ENCODE data around the gene NUPR1. TPM values are rescaled to one million over a fixed set of nuclear protein-coding genes. Genes with fewer than 3 reads are reported as not detected.
"Not testable (repeated sequence)": the region's sequence is repeated elsewhere in the genome, so short reads cannot be mapped to it uniquely, and the experiment has no call there.

Gene NUPR1, protein sequence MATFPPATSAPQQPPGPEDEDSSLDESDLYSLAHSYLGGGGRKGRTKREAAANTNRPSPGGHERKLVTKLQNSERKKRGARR
- total RNA-seq (2014; rRNA removed; shearing (Covaris generic)): 0.46 and 1.1 TPM in 2 replicates
- 0.29 and 0.40 TPM in 2 replicates for polyA plus RNA-seq (2014; cell fraction: nucleus; rRNA removed)

DNA sequence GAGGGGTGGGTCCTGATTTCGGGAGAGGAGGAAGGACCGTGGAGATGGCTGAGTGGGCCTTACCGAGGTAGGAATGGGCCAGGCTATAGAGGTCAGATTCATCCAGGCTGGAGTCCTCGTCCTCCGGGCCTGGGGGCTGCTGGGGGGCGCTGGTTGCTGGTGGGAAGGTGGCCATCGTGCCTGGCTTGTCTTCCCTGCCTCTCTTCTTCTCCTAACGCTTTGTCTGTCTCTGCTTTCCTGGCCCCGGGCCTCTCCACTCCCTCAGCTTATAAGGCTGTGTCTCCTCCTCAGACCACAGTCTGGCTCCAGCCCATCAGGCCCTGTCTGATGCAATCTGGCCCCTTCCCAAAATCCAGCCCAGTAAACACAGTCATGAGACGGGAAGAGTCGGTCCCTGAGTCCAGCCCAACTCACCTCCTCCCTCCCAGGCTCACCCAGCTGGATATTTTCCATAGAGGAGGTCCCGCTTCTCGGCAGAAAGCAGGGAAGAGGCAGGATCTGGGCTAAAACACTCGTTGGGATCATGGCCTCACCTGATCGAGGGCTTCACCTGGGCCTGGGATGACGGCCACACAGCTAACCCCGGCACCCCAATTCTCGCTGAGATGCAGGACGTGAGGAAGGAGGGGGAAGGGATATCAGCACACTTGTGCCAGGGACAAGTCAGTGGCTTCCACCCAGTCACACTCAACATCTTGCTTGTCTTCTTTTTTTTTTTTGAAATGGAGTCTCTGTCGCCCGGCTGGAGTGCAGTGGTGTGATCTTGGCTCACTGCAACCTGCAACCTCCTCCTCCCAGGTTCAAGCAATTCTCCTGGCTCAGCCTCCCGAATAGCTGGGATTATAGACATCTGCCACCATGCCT lies at the start of gene NUPR1:
Gene NUPR1 (minus strand): TSS at position 242 of the 864 bp plus-strand sequence. CDS start 67 bp downstream, at position 175.
- no peak for DNase-seq (ENCODE audit: extremely low read depth, low read depth)

DNA sequence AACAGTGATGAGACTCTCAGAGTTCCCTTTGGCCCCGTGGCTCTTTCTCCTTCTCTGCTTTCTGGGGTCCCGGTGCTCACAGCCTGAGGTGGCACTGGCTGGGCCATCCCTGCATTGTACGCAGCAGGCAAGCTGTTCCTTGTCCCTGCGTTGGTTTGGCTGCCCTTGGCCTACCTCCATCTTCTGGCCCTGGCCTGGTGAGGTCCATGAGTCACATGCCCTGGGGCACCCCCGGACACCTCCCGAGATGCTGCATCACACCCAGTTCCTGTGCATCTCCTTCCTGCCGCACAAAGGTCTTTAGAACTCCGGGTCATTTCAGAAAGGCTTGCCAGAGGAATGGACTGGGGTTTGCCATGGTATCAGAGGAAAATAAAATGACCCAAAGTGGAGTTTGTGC lies 48.6 kb upstream of the NUPR1 start:
- DNase-seq (ENCODE audit: extremely low read depth, low read depth): peak; percentile 18

DNA sequence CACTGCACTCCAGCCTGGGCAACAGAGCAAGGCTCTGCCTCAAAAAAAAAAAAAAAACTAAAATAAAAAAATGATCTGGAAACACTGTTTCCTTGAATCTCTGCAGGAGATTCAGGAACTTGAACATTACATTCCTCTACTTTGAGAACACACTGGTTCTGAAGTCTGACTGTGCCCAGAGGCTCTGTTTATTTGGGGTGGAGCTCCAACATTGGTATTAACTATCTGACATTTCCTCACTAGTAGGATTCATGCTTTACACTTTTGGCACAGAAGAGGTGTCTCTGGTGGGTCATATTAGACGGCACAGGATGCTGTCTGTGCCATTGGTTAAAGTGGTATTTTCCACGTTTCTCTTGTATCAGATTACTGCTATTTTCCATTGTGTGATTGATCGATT lies 47.7 kb upstream of the NUPR1 start:
- no peak for DNase-seq (ENCODE audit: extremely low read depth, low read depth)

DNA sequence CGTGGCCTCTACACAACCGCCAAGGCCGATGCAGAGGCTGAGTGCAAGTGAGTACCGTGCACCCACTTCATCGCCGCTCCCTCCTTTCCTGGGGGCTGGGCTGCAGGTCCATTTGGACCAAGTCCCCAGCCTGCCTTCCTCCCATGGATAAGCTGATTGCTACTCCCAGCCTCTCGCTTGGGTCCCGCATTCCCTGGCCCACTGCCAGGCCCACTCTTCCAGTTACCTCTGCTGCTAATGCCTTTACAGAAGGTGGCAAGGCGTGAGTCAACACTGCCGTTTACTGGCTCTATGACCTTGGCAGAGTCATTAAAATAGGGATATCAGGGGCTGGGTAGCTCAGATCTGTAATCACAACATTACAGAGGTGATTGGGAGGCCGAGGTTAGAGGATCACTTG lies 46.9 kb upstream of the NUPR1 start:
- no peak for DNase-seq (ENCODE audit: extremely low read depth, low read depth)

DNA sequence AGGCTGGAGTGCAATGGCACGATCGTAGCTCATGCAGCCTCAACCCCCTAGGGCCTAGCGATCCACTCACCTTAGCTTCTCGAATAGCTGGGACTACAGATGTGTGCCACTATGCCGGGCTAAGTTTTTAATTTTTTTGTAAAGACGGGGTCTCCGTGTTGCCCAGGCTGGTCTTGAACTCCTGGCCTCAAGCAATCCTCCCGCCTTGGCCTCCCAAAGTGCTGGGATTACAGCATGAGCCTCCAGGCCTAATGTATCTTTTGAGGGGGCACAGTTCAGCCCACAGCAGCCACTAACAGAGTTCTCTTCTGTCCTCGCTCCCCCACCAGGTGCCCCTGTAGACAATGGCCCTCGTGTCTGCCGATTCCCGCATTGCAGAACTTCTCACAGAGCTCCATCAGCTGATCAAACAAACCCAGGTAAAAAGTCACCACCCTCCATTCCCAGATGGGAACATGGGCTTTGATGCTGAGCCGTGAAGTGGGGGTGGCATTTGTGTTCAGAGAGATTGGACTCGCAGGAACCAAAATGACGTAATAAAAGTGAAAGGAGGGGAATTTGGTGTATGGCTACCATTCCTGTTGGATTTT lies 42.0 kb upstream of the NUPR1 start:
- no peak for DNase-seq (ENCODE audit: extremely low read depth, low read depth)

DNA sequence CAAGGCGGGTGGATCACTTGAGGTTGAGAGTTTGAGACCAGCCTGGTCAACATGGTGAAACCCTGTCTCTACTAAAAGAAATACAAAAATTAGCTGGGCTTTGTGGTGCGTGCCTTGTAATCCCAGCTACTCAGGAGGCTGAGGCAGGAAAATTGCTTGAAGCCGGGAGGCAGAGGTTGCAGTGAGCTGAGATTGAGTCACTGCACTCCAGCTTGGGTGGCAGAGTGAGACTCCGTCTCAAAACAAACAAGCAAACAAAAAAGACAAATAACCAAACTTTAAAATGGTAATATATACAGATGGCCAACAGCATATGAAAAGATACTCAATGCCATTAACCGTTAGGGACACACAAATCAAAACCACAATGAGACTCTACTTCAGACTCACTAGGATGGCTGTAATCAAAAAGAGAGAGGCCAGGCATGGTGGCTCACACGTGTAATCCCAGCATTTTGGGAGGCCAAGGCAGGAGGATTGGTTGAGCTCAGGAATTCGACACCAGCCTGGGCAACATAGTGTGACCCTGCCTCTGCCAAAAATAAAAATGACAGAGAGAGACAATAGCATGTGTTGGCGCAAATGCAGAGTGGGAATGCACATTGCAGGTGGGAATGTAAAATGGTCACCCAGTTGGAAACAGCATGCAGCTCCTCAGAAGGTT lies 36.8 kb upstream of the NUPR1 start:
- no peak for DNase-seq (ENCODE audit: extremely low read depth, low read depth)

DNA sequence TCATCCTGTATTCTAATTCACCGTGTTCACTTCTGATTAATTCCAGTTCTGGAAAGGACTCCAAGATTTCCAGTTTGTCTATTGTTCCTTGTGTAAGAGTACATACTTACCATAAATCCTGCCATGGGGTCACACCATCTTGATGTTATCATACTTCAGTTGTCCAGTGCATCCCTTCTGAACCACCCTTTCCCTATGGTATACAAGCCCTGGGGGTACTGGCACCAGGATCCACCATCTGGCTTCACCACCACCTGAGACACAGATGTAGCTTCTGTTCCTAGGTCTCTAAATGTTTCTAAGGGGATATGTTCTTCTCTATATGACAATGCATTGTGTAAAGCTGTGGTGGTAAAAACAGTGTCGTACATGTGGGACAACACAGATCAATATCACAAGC lies 36.2 kb upstream of the NUPR1 start:
- no peak for DNase-seq (ENCODE audit: extremely low read depth, low read depth)

DNA sequence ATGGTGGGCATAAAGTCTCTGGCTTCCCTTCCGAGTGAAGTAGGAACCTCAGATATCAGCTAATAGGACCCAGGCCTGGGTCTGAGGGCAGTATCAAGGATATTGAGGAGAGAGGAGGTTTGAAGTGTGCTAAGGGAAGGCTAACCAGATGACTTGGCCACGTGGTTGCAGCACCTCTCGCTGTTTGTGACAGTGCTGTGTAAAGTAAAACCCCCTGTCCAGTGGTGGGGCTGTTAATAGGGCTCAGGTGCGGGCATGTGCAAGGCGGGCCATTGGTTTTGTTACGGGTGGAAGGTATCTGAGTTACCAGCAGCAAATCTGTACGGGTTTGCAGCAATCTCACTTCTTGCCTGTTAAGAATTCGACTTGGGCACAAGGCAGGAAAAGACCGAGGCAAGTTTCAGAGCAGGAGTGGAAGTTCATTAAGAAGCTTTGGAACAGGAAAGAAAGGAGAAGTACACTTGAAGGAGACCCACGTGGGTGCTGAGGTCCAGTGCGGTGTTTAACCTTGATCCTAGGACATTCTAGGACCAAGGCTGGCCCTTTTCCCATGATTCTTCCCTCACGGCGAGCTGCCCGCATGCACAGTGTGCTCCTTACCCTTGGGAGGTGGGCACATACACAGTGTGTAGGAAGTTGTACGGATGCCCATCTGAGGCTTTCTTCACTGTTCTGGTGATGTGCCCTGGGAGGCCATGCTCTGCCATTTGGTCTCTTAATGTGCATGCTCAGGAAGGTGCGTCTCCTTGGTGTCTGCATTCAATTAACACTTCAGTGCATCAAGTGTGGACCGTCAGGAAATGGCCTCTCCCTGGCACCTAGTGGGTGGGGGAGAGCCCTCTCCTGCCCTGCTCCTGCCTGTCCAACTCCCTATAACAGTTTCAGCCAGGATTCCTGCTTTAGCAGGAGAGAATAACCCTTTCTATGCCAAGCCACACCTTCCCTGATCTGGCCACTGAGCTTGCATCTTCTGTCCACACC lies 35.3 kb upstream of the NUPR1 start:
- DNase-seq (ENCODE audit: extremely low read depth, low read depth): no peak

DNA sequence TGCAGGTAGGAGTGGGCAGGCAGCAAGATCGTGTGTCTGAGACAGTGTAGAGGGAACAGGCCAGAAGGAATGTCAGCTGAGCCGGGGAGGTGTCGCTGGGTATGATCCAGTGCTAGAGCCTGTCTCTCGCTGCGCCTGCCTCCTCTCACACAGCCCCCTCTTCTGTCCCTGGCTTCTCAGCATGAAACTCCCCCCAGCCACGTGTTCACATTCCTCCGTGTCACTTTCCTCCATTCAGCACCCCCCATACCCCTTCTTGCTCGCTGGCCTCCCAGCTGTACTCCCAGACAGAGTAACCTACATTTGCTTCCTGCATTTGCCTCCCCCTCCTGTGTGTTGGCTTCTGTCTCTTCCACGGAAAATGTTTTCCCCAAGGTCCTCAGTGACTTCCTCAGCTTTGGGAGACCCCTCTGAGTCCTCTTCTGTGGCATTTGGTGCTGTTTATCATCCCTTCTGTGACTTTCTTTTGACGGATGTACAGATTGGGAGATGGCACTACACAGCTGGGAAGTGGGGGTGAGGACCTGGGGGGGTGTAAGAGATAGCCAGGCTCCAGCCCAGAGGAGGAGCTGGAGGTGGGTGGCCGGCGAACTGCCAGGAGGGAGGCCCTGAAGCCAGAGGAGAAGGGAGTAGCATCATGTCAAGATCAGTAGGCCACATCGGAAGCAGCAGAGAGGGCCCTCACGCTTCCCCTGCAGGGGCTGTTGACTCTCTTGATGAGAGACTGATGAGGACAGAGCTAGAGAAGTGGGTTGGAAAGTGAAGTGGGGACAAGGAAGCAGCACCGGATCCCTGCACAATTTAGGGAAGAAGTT lies 34.1 kb upstream of the NUPR1 start:
- DNase-seq (ENCODE audit: extremely low read depth, low read depth): no peak

DNA sequence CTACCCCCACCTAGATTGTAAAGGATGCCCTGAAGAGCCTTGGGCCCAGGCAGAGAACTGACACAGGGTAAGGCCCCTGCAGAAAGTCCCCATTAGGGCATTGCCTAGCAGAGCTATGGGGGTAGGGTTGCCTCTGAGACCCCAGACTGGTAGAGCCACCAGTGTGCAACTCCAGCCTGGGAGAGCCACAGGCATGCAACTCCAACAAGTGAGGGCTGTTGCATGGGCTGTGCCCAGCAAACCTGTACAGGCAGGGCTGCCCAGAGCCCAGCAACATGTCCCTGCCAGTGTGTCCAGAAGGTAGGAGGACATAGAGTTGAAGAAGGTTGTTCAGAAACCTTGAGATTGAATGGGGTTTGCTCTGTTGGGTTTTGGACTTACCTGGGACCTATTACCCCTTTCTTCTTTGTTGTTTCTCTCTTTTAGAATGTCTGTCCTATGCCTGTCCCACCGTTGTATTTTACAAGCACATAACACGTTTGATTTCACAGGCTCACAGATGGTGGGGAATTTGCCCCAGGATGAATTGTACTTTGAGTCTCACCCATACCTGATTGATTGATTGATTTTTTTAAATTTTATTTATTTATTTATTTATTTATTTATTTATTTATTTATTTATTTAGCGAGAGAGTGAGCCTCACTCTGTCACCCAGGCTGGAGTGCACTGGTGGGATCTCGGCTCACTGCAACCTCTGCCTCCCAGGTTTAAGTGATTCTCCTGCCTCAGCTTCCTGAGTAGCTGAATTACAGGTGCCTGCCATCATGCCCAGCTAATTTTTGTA lies 31.4 kb upstream of the NUPR1 start:
- DNase-seq (ENCODE audit: extremely low read depth, low read depth): no peak

DNA sequence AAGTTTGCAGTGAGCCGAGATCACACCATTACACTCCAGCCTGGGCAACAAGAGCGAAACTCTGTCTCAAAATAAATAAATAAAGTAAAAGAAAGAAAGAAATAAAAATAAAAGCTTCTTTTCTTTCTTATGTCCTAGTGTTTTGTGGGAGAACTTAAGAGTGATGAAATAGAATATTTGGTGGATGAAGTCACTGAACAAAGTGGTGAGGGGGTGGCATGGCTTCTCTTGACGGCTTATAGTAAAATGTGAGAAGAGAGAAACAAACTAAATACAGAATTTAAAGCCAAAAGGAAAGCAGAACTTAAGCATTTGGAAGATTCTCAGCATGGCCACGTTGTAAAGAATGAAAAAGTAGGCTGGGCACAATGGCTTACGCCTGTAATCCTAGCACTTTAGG lies 30.2 kb upstream of the NUPR1 start:
- no peak for DNase-seq (ENCODE audit: extremely low read depth, low read depth)

DNA sequence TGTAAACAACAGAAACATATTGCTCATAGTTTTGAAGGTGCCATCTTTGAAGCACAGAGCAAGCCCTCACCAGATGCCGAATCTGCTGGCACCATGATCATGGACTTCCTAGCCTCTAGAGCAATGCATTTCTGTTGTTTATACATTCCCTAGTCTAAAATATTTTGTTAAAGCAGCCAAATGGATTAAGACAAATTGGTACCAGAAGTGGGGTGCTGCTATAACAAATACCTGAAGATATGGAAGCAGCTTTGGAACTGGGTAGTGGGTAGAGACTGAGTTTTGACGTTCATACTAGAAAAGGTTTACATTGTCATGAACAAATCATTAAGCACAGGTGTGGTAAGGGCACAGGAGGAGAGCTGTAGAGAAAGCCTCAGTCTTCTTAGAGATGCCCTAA lies 28.5 kb upstream of the NUPR1 start:
- DNase-seq (ENCODE audit: extremely low read depth, low read depth): no peak

DNA sequence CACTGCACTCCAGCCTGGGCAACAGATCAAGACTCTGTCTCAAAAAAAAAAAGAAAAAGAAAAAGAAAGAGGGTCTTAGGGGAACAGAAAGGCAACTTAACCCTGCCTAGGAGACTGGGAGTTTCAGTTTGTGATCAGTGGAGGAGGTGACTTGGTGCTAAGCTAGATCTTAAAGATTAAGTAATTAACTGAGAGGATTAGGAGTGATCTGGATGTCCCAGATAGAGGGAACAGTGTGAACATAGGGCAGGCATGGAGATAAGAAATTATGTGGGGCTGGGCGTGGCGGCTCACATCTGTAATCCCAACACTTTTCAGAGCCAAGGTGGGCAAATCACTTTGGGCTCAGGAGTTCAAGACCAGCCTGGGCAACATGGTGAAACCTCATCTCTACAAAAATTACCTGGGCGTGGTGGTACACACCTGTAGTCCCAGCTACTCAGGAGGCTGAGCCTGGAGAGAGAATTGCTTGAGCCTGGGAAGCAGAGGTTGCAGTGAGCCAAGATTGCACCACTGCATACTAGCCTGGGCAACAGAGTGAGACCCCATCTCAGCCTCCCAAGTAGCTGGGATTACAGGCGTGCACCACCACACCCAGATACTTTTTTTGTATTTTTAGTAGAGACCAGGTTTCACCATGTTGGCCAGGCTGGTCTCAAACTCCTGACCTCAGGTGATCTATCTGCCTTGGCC lies 27.6 kb upstream of the NUPR1 start:
- not testable (repeated sequence) for DNase-seq (ENCODE audit: extremely low read depth, low read depth)

DNA sequence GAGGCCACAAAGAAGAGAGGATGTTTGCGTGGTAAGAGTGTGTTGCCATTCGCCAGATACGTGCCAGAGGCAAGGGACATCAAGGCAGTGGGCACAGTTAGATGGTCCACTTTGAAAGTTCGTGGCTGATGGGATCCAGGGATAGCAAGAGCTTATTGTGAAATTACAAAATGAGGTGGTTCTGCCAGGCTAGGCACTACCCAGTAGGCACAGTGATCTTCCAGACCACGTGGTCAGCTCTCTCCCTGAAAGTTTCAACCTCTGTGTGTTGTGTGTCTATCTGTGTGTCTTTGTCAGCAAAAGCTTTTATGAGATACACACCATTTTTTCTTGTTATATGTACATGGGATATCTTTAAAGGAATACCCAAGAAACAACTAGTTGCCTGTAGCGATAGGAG lies 24.4 kb upstream of the NUPR1 start:
- DNase-seq (ENCODE audit: extremely low read depth, low read depth): no peak

DNA sequence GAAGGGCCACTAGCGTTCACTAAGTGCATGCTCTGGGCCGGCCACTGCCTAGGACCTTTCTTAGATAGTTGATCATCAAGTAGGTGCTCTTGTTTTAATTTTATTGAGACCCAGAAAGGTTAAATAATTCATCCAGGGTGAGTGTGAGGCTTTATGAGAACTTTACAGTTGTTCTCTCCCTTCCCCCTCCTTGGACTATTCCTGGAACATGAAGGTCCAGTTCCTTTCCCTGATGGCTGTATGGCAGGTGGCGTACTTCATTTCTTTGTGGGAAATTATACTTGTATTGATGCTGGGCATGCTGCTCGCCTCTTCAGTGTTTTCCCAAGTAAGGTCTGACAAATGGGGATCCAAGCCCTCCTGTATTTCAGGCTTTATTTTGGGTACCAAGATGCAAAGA lies 23.4 kb upstream of the NUPR1 start:
- DNase-seq (ENCODE audit: extremely low read depth, low read depth): no peak

DNA sequence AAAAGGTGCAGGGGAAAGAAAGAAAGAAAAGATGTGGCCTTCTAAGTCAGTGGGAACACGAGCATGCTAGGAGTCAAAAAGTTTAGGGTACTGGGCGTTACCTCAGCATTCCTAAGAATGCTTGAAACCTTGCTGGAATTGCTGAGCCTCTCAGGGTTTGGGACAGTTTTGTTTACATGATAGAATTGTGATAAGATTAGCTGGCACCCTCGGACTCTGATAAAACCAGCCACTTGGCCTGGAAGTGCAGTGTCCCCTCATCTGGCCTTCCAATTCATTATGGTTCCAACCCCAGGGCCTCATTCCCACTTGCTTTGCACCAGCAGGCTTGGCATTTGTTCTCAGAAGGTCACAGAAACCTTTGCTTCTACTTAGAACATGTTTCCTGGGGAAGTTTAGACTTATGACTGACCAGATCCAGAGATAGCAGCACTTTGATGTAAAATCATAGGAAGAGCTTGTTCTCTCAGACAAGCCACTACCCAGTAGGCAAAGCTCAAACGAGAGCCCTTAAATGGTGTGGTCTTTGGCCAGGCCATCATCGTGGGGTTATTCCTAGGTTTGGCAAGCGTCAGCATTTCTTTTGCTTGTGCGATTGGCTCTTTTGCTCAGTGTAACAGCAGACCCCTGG lies 22.9 kb upstream of the NUPR1 start:
- no peak for DNase-seq (ENCODE audit: extremely low read depth, low read depth)

DNA sequence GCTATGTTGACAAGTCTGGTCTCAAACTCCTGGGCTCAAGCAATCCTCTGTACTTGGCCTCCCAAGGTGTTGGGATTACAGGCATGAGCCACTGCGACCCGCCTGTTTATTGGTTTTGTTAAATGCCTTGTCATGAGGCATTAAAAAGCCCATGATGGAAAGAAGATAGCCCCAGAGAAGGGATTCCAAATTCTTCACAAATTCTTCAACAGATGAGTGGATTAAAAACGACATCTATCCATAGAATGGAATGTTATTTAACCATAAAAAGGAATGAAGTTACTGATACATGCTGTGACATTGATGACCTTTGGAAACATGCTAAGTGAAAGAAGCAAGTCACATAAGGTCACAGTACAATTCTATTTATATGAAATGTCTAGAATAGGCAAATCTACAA lies 19.7 kb upstream of the NUPR1 start:
- DNase-seq (ENCODE audit: extremely low read depth, low read depth): no peak

DNA sequence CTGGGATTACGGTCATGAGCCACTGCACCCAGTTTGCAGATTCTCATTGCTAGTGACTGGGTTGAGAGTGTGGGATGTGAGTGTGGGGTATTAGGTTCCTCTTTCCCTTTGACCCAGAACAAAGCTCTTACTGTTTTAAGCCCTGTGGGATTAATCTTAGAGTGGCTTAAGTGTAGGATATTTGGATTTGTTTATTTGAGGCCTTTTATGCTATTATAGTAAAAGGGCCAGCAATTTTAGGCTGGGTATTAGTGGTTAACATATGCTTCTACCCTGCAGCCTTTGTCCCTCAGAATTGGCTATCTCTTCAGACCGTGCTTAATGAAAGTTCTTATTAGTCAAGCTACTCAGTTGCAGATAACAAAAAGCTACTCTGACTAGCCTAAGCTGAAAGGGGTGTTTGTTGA lies 18.1 kb upstream of the NUPR1 start:
- DNase-seq (ENCODE audit: extremely low read depth, low read depth): no peak
